Endothelial cell of umbilical vein (primary cell): Measurements from ENCODE around the gene CEP250. TPM values are rescaled to one million over a fixed set of nuclear protein-coding genes. Genes with fewer than 3 reads are reported as not detected.

ENCODE experiments used
- BruUV-seq: library from RNA; stranded (reverse); fragments of 400-500 nt; replicated peaks from 2 replicates; lab custom pipeline; 2021; lab: Mats Ljungman, UMichigan
- CTCF ChIA-PET: fragments of 300-600, 350-600 bp; sonication (Branson Sonifier 250); formaldehyde crosslinking; loops from one replicate; lab custom pipeline; 2021; ENCODE audit warnings: antibody characterized with exemption, inconsistent platforms; lab: Charles Lee
- POLR2A ChIA-PET: fragments of 300-600, 350-600 bp; sonication (Branson Sonifier 250); formaldehyde crosslinking; loops from one replicate; lab custom pipeline; 2021; ENCODE audit warnings: antibody characterized with exemption, inconsistent platforms; lab: Charles Lee
- DNase-seq: peaks from one replicate; pipeline ENCODE4 v3.0.0-alpha.2; 2011; ENCODE audit warnings: low read depth, low spot score
- FAIRE-seq: peaks from 2 replicates; lab custom pipeline; 2011; peaks lifted over from hg19 to GRCh38; lab: Jason Lieb, UNC
- H2AFZ ChIP-seq: 2 replicates; pipeline ENCODE4 v1.6.0; 2012; ENCODE audit warnings: low read depth, low read length, control low read depth, inconsistent platforms
- H3K27ac ChIP-seq: 2 replicates; pipeline ENCODE4 v1.5.1; 2011; ENCODE audit warnings: low read depth, mild to moderate bottlenecking, control low read depth, low read length, moderate library complexity; ENCODE audit not compliant: insufficient read depth
- H3K27me3 ChIP-seq, 2 experiments: 2 replicates each; pipeline versions ENCODE4 v1.6.0 to v1.6.1; 2011; ENCODE audit warnings: low read length in 2 of 2, mixed read lengths in 1 of 2; ENCODE audit not compliant: control insufficient read depth in 2 of 2, insufficient read depth in 2 of 2
- H3K36me3 ChIP-seq, 2 experiments: 2 replicates in 1 of 2; 3 replicates in 1 of 2; pipeline ENCODE4 v1.5.1; 2011; ENCODE audit warnings: low read length in 2 of 2, mild to moderate bottlenecking in 1 of 2, moderate library complexity in 1 of 2; ENCODE audit not compliant: control insufficient read depth in 2 of 2, insufficient read depth in 2 of 2; ENCODE audit errors: extremely low read depth in 1 of 2
- H3K4me1 ChIP-seq: 3 replicates; pipeline ENCODE4 v1.5.1; 2011; ENCODE audit warnings: mild to moderate bottlenecking, low read length; ENCODE audit not compliant: control insufficient read depth, insufficient read depth; ENCODE audit errors: extremely low read depth
- H3K4me2 ChIP-seq: 2 replicates; pipeline ENCODE4 v1.6.1; 2011; ENCODE audit warnings: low read length, control low read depth, mixed read lengths; ENCODE audit not compliant: insufficient read depth
- H3K4me3 ChIP-seq, 3 experiments: fragments of 200-600 bp in 1 of 3; sonication (generic), shearing (Covaris generic) in 1 of 3; replicated peaks in 1 of 3; 2 replicates each; pipeline ENCODE4 v1.5.1; 2011 to 2016; ENCODE audit warnings: control low read depth in 3 of 3, low read length in 3 of 3, mild to moderate bottlenecking in 2 of 3, inconsistent platforms in 1 of 3, low read depth in 1 of 3, moderate library complexity in 1 of 3; ENCODE audit not compliant: insufficient read depth in 1 of 3
- H3K79me2 ChIP-seq: 2 replicates; pipeline ENCODE4 v1.6.0; 2012; ENCODE audit warnings: low read length, inconsistent platforms; ENCODE audit not compliant: control insufficient read depth, insufficient read depth
- H3K9ac ChIP-seq: replicated peaks from 2 replicates; pipeline ENCODE3; 2011; ENCODE audit warnings: low read length, control low read depth; ENCODE audit not compliant: insufficient read depth; ENCODE audit errors: extremely low read depth
- H3K9me1 ChIP-seq: replicated peaks from 3 replicates; pipeline ENCODE4 v1.6.0; 2011; ENCODE audit warnings: mild to moderate bottlenecking, low read length; ENCODE audit not compliant: control insufficient read depth, insufficient read depth; ENCODE audit errors: extremely low read depth
- H3K9me3 ChIP-seq: replicated peaks from 2 replicates; pipeline ENCODE4 v1.5.1; 2012; ENCODE audit warnings: low read length, inconsistent platforms; ENCODE audit not compliant: control insufficient read depth, insufficient read depth
- H4K20me1 ChIP-seq: replicated peaks from 2 replicates; pipeline ENCODE3; 2011; ENCODE audit warnings: mild to moderate bottlenecking, low read length; ENCODE audit not compliant: control insufficient read depth, insufficient read depth; ENCODE audit errors: extremely low read depth
- EZH2 ChIP-seq: IDR thresholded peaks from 2 replicates; pipeline ENCODE4 v1.6.1; 2012; ENCODE audit warnings: borderline replicate concordance, low read depth, mild to moderate bottlenecking, moderate library complexity, low read length, inconsistent platforms; ENCODE audit not compliant: severe bottlenecking
- FOS ChIP-seq: IDR thresholded peaks from 2 replicates; pipeline ENCODE4 v1.6.1; 2011; ENCODE audit warnings: mild to moderate bottlenecking, low read length, moderate library complexity, borderline replicate concordance; ENCODE audit not compliant: insufficient read depth
- GATA2 ChIP-seq: IDR thresholded peaks from 2 replicates; pipeline ENCODE4 v1.7.0; 2011; ENCODE audit warnings: low read depth, mild to moderate bottlenecking, moderate library complexity, mixed read lengths, low read length; ENCODE audit not compliant: insufficient read length, insufficient read depth
- JUN ChIP-seq: IDR thresholded peaks from 2 replicates; pipeline ENCODE4 v1.6.1; 2011; ENCODE audit warnings: borderline replicate concordance, low read depth; ENCODE audit not compliant: insufficient read length, insufficient read depth
- MYC ChIP-seq: IDR thresholded peaks from one replicate; pipeline ENCODE4 v1.6.1; 2011; ENCODE audit warnings: mild to moderate bottlenecking, low read depth, low read length
- POLR2A ChIP-seq: IDR thresholded peaks from 2 replicates; pipeline ENCODE4 v1.6.1; 2012; ENCODE audit warnings: low read depth, mild to moderate bottlenecking, control low read depth, low read length
- POLR2AphosphoS5 ChIP-seq: IDR thresholded peaks from 2 replicates; pipeline ENCODE4 v1.6.1; 2012; ENCODE audit warnings: low read depth, mild to moderate bottlenecking, control low read depth, low read length, moderate library complexity; ENCODE audit not compliant: insufficient read depth
- dilution Hi-C: fragments of 300-500 bp; cut with MboI; formaldehyde crosslinking; loops from one replicate; pipeline ENCODE4 v1.15.0; 2019; ENCODE audit warnings: low sequenced_read_pairs; ENCODE audit not compliant: extremely low pct_ligation_motif_present
- intact Hi-C: fragments of 100-400 bp; cut with micrococcal nuclease; formaldehyde crosslinking; loops from one replicate; pipeline ENCODE4 v1.10.0; 2022
- polyA plus RNA-seq, 4 experiments: library from polyadenylated mRNA; depleted of rRNA in 3 of 4; stranded (reverse) in 3 of 4; unstranded in 1 of 4; fragments of >200 nt; gene quantifications; 2 replicates each; pipeline versions ENCODE4 v1.2.1 to v1.2.3, GENCODE V29; 2011 to 2012; ENCODE audit warnings: missing spikeins in 1 of 4
- total RNA-seq: library from RNA; stranded (reverse); gene quantifications from 2 replicates; pipeline ENCODE4 v1.2.3, GENCODE V29; 2021
- TF ChIP-seq, protein P1 (sequence below), 2 donors: IDR thresholded peaks; 1 replicate in 1 of 2; 2 replicates in 1 of 2; pipeline ENCODE4 v1.5.1; 2011; ENCODE audit warnings: low read length in 2 of 2, mild to moderate bottlenecking in 2 of 2, moderate library complexity in 2 of 2, control low read depth in 1 of 2, inconsistent platforms in 1 of 2, low read depth in 1 of 2; ENCODE audit not compliant: insufficient read depth in 1 of 2; ENCODE audit errors: extremely low read depth in 1 of 2
- TF ChIP-seq, protein P2 (sequence below): IDR thresholded peaks from 2 replicates; pipeline ENCODE4 v1.6.1; 2011; ENCODE audit not compliant: insufficient read depth, insufficient read length

Gene CEP250
- total and polyA plus RNA-seq, 2 donors (not counting 3 experiments of a cell fraction or from before 2014, with no cell fraction given), result 5.3 to 58.9 TPM

DNA sequence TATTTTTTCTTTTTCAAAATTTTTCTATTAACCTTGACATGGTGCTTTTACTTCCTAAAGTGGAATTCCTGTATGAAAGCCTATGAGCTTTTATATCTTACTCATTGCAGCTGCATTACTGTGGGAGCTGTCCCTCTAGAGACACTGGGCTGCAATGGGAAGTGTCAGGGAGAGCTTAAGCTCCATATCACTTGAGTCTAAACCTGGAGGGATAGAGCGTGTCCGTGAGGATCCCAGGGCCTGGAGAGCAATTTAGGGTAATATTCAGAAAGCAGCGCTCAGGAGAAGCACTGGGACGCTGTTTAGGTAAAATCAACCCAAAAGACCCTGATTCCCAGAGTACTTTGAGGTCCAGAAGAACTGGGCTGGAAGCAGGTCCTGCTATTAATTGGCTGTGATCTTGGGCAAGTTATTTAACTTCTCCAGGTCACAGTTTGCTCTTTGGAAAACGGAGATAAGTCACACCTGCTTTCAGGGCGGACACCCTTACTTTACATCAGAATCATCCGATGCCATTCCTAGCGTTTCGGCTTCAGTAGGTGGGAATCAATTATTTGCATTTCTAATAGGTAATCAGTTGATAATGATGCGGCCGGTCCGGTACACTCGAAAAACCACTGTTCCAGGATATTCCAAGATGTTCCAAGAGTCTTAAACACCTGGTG, 85.9 kb downstream of the CEP250 start:
- Histone ChIP-seq H3K27me3 (no peaks in the 10 kb centered on the region), H2AFZ (peak overlapping the region; percentile 85), H4K20me1 (no peaks in the 10 kb centered on the region), H3K9ac (no peak overlapping the region), H3K36me3 (peaks cover 0 to 2% of the 10 kb centered on the region in 2 experiments), H3K27ac (no peak overlapping the region), H3K4me2 (peak overlapping the region; percentile 74), H3K9me1 (no peaks in the 10 kb centered on the region), H3K4me3 (peak overlapping the region in 2 of 3 experiments; percentile 1 to 71), H3K4me1 (peaks cover 4% of the 10 kb centered on the region), H3K79me2 (peaks cover 2% of the 10 kb centered on the region), H3K9me3 (no peaks in the 10 kb centered on the region)
- no peak for DNase-seq
- dilution Hi-C loops, result no loop called here
- TF ChIP-seq POLR2A, result no peak
- no peak for TF ChIP-seq GATA2
- TF ChIP-seq JUN, result no peak
- TF ChIP-seq POLR2AphosphoS5, result no peak
- no peak for TF ChIP-seq MYC
- TF ChIP-seq, protein P1, sequence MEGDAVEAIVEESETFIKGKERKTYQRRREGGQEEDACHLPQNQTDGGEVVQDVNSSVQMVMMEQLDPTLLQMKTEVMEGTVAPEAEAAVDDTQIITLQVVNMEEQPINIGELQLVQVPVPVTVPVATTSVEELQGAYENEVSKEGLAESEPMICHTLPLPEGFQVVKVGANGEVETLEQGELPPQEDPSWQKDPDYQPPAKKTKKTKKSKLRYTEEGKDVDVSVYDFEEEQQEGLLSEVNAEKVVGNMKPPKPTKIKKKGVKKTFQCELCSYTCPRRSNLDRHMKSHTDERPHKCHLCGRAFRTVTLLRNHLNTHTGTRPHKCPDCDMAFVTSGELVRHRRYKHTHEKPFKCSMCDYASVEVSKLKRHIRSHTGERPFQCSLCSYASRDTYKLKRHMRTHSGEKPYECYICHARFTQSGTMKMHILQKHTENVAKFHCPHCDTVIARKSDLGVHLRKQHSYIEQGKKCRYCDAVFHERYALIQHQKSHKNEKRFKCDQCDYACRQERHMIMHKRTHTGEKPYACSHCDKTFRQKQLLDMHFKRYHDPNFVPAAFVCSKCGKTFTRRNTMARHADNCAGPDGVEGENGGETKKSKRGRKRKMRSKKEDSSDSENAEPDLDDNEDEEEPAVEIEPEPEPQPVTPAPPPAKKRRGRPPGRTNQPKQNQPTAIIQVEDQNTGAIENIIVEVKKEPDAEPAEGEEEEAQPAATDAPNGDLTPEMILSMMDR (IDR thresholded peaks at IDR 0.05; ENCODE audit: extremely low read depth in 1 of 2, insufficient read depth in 1 of 2, low read depth in 1 of 2, low read length in 2 of 2), result no peak
- TF ChIP-seq FOS, result no peak
- TF ChIP-seq, protein P2, sequence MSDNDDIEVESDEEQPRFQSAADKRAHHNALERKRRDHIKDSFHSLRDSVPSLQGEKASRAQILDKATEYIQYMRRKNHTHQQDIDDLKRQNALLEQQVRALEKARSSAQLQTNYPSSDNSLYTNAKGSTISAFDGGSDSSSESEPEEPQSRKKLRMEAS, result no peak
- TF ChIP-seq EZH2, result no peak
- TSS peak; percentile 64 for BruUV-seq
- no peak for FAIRE-seq
- intact Hi-C loops, result loop anchor here (5.0 kb wide), 1 partner anchor 76 kb away; the partner anchor contains the start of gene SPAG4
- CTCF ChIA-PET, result interaction anchor here (0.8 to 1.7 kb wide), 6 partner anchors 13 to 343 kb away, joined by 3 to 5 read pairs (median 4); partner anchors contain the start of gene CEP250
- POLR2A ChIA-PET, result no interaction called here
